Spleen (tissue), 11 donors: ENCODE measurements around the gene MFAP3L. TPM values are rescaled to one million over a fixed set of nuclear protein-coding genes. Genes with fewer than 3 reads are reported as not detected.

Experiments used
- DNase-seq: peaks from one replicate; pipeline ENCODE4 v3.0.0-alpha.2; 2020
- H3K27ac ChIP-seq, 8 donors: fragments of 200-600 bp; sonication (generic) in 7 of 8; 1 replicate in 4 of 8; 2 replicates in 4 of 8; pipeline versions ENCODE4 v1.5.0 to v1.8.0; 2016 to 2021; ENCODE audit warnings: inconsistent platforms in 4 of 8, mild to moderate bottlenecking in 4 of 8, moderate library complexity in 1 of 8
- H3K27me3 ChIP-seq, 7 donors: fragments of 200-600 bp; sonication (generic) in 6 of 7; replicated peaks in 1 of 7; 1 replicate in 4 of 7; 2 replicates in 3 of 7; pipeline versions ENCODE4 v1.5.0 to v1.8.0; 2016 to 2021; ENCODE audit warnings: inconsistent platforms in 3 of 7, mild to moderate bottlenecking in 1 of 7
- H3K36me3 ChIP-seq, 6 donors: fragments of 200-600 bp; sonication (generic) in 5 of 6; 1 replicate in 4 of 6; 2 replicates in 2 of 6; pipeline versions ENCODE4 v1.5.0 to v1.8.0; 2016 to 2021; ENCODE audit warnings: inconsistent platforms in 2 of 6
- H3K4me1 ChIP-seq, 6 donors: fragments of 200-600 bp; sonication (generic) in 5 of 6; 1 replicate in 3 of 6; 2 replicates in 3 of 6; pipeline versions ENCODE4 v1.5.0 to v1.8.0; 2016 to 2021; ENCODE audit warnings: inconsistent platforms in 3 of 6
- H3K4me3 ChIP-seq, 8 donors: fragments of 200-600 bp; sonication (generic) in 7 of 8; 1 replicate in 4 of 8; 2 replicates in 4 of 8; pipeline versions ENCODE4 v1.5.0 to v1.8.0; 2016 to 2021; ENCODE audit warnings: inconsistent platforms in 4 of 8, mild to moderate bottlenecking in 4 of 8, moderate library complexity in 2 of 8
- H3K9me3 ChIP-seq, 8 donors: fragments of 200-600 bp; sonication (generic) in 7 of 8; 1 replicate in 4 of 8; 2 replicates in 4 of 8; pipeline versions ENCODE4 v1.5.0 to v1.8.0; 2016 to 2021; ENCODE audit warnings: inconsistent platforms in 4 of 8
- CTCF ChIP-seq, 11 experiments: fragments of 200-600 bp in 7 of 11; fragments of 450-650 bp in 4 of 11; sonication (generic) in 4 of 11; IDR thresholded peaks in 8 of 11; conservative IDR thresholded peaks in 3 of 11; 1 replicate in 7 of 11; 2 replicates in 4 of 11; pipeline versions ENCODE4 v1.4.0 to v1.8.0; 2016 to 2021; ENCODE audit warnings: antibody characterized with exemption in 11 of 11, inconsistent platforms in 4 of 11, mild to moderate bottlenecking in 1 of 11
- POLR2A ChIP-seq, 3 donors: fragments of 450-650 bp; IDR thresholded peaks; one replicate each; pipeline ENCODE4 v1.5.1; 2017; ENCODE audit warnings: antibody characterized with exemption in 3 of 3, mild to moderate bottlenecking in 1 of 3
- POLR2AphosphoS5 ChIP-seq, 3 donors: sonication (generic); formaldehyde crosslinking; IDR thresholded peaks; one replicate each; pipeline ENCODE4 v1.5.1; 2017; ENCODE audit warnings: antibody characterized with exemption in 3 of 3
- WGBS, 5 donors: extraction: QIAGEN DNeasy Blood & Tissue Kit in 3 of 5; methylation state at CpG; one replicate each; pipeline versions ENCODE4 v1.1.5 to v1.1.7; 2013 to 2018; 5-methylcytosine and 5-hydroxymethylcytosine counted together
- intact Hi-C: fragments of 100-400 bp; cut with DNase I; formaldehyde crosslinking; loops from one replicate; pipeline ENCODE4 v1.15.0; 2023; ENCODE audit warnings: low total_unique reads
- polyA plus RNA-seq, 3 donors: library from polyadenylated mRNA; stranded (reverse); fragments of 200-250 nt; gene quantifications; one replicate each; pipeline ENCODE4 v1.2.1, GENCODE V29; 2013
- total RNA-seq, 7 donors: library from RNA; depleted of rRNA in 3 of 7; stranded (reverse); fragments of >200 nt in 3 of 7; fragmentation: NEBNext Ultra II Directional in 4 of 7; extraction: Animal tissue kit (Norgen Biotek cat#: 25700) in 4 of 7; gene quantifications; one replicate each; pipeline versions ENCODE4 v1.1.0 to v1.2.1, GENCODE V29; 2016 to 2021
- donor health status: healthy with polysubstance abuse.
- donor health status: DM: no; HTN: no; CAD: no; lungs with moderate emphysema.
- donor health status: DM: no; HTN: no; CAD: no.
- donor health status: Bipolar disorder and iron deficiency.
- donor health status: healthy.
- donor health status: DM: no; HTN: no; CAD: no.
- donor health status: DM: yes; HTN: yes; CAD: no.

Gene MFAP3L
- total and polyA plus RNA-seq, 10 donors: 0.35 to 14.3 (median 5.4) TPM

GRCh38 chr4:170059421-170059820 is 33.2 kb upstream of the MFAP3L start:
- Histone ChIP-seq H3K4me1 (no peaks in the 10 kb centered on the region), H3K27me3 (no peaks in the 10 kb centered on the region), H3K27ac (no peak overlapping the region), H3K36me3 (no peaks in the 10 kb centered on the region), H3K9me3 (no peaks in the 10 kb centered on the region), H3K4me3 (no peak overlapping the region)
- WGBS, 5 donors: 78 to 95% (median 87%) methylated on average over 4 of the region's 4 CpGs
- DNase-seq: no peak
- intact Hi-C loops: no loop called here
- TF ChIP-seq POLR2A (IDR thresholded peaks at IDR 0.05) (no peak), POLR2AphosphoS5 (IDR thresholded peaks at IDR 0.05) (no peak), CTCF (IDR thresholded peaks at IDR 0.05 in 8 of 11, conservative IDR thresholded peaks at IDR 0.05 in 3 of 11) (no peak)

GRCh38 chr4:170058826-170059225 is 32.6 kb upstream of the MFAP3L start:
- DNase-seq: no peak
- TF ChIP-seq POLR2AphosphoS5 (IDR thresholded peaks at IDR 0.05): no peak
- no peak for TF ChIP-seq POLR2A (IDR thresholded peaks at IDR 0.05)
- Histone ChIP-seq H3K36me3 (no peaks in the 10 kb centered on the region), H3K4me3 (no peak overlapping the region), H3K4me1 (no peaks in the 10 kb centered on the region), H3K9me3 (no peaks in the 10 kb centered on the region), H3K27me3 (no peaks in the 10 kb centered on the region), H3K27ac (no peak overlapping the region)
- WGBS, 5 donors: 79 to 92% (median 83%) methylated on average over 2 of the region's 2 CpGs
- intact Hi-C loops: no loop called here

DNA sequence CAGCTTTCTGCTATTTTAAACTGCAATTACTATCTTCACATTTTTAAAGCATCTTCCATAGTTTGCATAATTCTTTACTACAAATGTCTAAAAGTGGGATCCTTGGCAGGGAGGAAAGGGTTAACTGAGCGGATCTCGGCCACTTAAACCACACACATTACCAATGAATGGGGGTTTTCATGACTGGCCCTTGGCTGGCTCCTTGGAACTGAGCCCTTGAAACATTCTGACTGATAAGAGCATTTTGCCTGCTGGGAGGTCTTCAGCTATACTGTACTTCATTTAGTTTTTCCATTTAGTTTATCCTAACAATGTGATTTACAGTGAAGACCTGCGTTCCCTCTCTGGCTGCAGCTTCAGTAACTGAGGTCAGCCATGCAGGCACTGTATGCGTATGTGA is 31.7 kb upstream of the MFAP3L start:
- 72 to 93% (median 79%) methylated on average over 4 of the region's 4 CpGs for WGBS, 5 donors
- Histone ChIP-seq H3K36me3 (no peaks in the 10 kb centered on the region), H3K27me3 (no peaks in the 10 kb centered on the region), H3K4me3 (no peak overlapping the region), H3K4me1 (no peaks in the 10 kb centered on the region), H3K9me3 (no peaks in the 10 kb centered on the region), H3K27ac (no peak overlapping the region)
- intact Hi-C loops: no loop called here
- no peak for DNase-seq
- TF ChIP-seq CTCF (IDR thresholded peaks at IDR 0.05 in 8 of 11, conservative IDR thresholded peaks at IDR 0.05 in 3 of 11): no peak
- TF ChIP-seq POLR2AphosphoS5 (IDR thresholded peaks at IDR 0.05): no peak
- no peak for TF ChIP-seq POLR2A (IDR thresholded peaks at IDR 0.05)

GRCh38 chr4:170052919-170053318 is 26.7 kb upstream of the MFAP3L start:
- Histone ChIP-seq H3K4me1 (no peaks in the 10 kb centered on the region), H3K27ac (no peak overlapping the region), H3K9me3 (no peaks in the 10 kb centered on the region), H3K4me3 (no peak overlapping the region), H3K27me3 (peaks cover 0 to 9% (median 0%) of the 10 kb centered on the region in 7 donors), H3K36me3 (no peaks in the 10 kb centered on the region)
- DNase-seq: no peak
- 72 to 88% (median 83%) methylated on average over 5 of the region's 5 CpGs for WGBS, 5 donors
- intact Hi-C loops: no loop called here
- TF ChIP-seq POLR2AphosphoS5 (IDR thresholded peaks at IDR 0.05) (no peak), POLR2A (IDR thresholded peaks at IDR 0.05) (no peak), CTCF (IDR thresholded peaks at IDR 0.05 in 8 of 11, conservative IDR thresholded peaks at IDR 0.05 in 3 of 11) (no peak)

- Histone ChIP-seq H3K36me3 (no peaks in the 10 kb centered on the region), H3K4me1 (no peaks in the 10 kb centered on the region), H3K27me3 (peaks cover 0 to 9% (median 0%) of the 10 kb centered on the region in 7 donors), H3K9me3 (no peaks in the 10 kb centered on the region), H3K27ac (no peak overlapping the region), H3K4me3 (no peak overlapping the region)
- no peak for TF ChIP-seq POLR2A (IDR thresholded peaks at IDR 0.05)
- TF ChIP-seq CTCF (IDR thresholded peaks at IDR 0.05 in 8 of 11, conservative IDR thresholded peaks at IDR 0.05 in 3 of 11): no peak
- TF ChIP-seq POLR2AphosphoS5 (IDR thresholded peaks at IDR 0.05): no peak
- 80 to 88% (median 85%) methylated on average over 2 of the region's 2 CpGs for WGBS, 5 donors
- intact Hi-C loops: no loop called here
- DNase-seq: no peak
These were observed 25.2 kb upstream of the MFAP3L start for GRCh38 chr4:170051402-170051801.
